DLD1 (cell line): ENCODE measurements around the gene ALAD.

Experiments
- in situ Hi-C: cut with HindIII; loops from 2 replicates; pipeline ENCODE4 v1.10.0; 2017; ENCODE audit warnings: low sequenced_read_pairs

ALAD gene

DNA sequence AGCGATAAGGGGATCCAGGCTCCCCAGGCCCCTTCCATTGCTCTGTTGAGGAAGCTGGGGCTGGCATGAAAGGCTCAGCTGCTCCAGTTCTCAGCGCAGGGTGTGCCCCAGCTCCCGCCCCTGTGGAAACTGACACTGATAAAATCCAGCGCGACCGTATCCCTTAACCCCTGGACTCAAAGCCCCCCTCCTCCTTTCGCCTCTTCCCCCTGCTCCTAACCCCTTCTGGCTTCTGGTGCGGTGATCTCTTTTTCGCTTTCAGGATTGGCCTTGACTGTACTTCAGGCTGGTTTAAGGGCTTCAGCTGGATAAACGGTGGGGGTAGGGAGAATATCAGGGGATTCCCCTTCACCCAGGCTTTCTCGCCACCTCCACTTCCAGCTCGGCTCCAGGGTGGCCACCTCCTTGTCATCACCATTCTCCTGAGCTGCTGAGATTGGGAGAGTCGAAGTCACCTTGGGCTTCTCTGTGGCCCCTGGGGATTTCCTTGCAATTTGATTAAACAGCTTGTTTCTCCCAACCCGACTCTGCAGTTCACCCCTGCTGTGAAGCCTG lies 50.9 kb downstream of the ALAD start:
- in situ Hi-C loops = no loop called here

GRCh38 chr9:113349445-113350094 lies 51.5 kb downstream of the ALAD start, which contains the start of gene BSPRY:
Gene BSPRY, plus strand, starts transcription at chr9:113349541. Its CDS starts 39 bp downstream, at chr9:113349580.
- in situ Hi-C loops = no loop called here

- in situ Hi-C loops = no loop called here
These were observed 52.0 kb downstream of the ALAD start for GRCh38 chr9:113349066-113349444.

GRCh38 chr9:113348437-113348836 lies 52.6 kb downstream of the ALAD start:
- in situ Hi-C loops = no loop called here

DNA sequence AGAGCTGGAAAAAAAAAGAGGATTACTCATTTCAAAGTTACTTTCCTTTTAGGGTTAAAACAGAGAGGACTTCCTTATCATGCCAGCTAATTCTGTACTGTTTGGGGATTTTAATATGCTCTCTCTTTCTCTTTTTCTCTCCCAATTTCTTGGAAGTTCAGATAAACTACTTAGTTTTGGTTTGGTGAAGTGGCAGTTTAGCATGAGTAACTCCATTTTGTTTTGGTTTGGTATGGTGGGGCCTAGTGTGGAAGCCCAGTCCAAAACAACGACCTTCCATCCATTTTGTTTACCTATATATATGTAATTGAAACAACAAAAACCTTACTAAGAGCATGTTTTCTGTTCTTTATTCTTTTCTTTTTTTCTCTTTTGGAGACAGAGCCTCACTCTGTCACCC lies 55.4 kb downstream of the ALAD start:
- in situ Hi-C loops = no loop called here

- in situ Hi-C loops = no loop called here
These were observed 55.9 kb downstream of the ALAD start for GRCh38 chr9:113345190-113345589.

- in situ Hi-C loops = no loop called here
These were observed 57.3 kb downstream of the ALAD start for GRCh38 chr9:113343732-113344231.

DNA sequence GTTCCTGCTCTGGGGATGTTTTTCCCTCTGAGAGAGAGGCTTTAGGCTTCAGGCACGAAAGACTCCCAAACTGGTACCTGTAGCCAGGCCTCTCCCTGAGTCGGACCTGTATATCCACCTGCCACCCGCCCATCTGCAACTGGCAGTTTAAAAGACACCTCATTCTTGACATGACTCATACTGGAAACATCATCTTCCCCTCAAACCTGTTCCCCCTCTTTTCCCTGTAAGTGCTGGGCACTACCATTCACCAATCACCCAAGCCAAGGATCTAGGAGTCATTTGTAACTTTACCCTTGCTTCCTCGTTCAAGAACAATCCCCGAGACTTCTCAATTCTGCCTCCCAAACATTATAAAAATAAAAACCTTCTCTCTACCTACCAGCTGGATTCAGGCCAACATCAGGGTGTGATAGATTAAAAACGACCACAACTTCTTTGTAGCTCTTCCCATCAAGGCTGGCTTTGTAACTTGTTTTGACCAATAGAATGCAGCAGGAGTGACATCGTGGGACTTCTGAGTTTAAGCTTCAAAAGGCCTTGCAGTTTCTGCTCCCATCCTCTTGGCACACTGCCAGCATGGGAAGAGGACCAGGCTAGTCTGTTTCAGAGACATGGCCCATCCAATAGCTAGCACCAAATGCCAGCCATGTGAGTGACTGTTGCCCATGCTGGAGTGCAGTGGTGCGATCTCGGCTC lies 59.2 kb downstream of the ALAD start:
- in situ Hi-C loops = no loop called here

DNA sequence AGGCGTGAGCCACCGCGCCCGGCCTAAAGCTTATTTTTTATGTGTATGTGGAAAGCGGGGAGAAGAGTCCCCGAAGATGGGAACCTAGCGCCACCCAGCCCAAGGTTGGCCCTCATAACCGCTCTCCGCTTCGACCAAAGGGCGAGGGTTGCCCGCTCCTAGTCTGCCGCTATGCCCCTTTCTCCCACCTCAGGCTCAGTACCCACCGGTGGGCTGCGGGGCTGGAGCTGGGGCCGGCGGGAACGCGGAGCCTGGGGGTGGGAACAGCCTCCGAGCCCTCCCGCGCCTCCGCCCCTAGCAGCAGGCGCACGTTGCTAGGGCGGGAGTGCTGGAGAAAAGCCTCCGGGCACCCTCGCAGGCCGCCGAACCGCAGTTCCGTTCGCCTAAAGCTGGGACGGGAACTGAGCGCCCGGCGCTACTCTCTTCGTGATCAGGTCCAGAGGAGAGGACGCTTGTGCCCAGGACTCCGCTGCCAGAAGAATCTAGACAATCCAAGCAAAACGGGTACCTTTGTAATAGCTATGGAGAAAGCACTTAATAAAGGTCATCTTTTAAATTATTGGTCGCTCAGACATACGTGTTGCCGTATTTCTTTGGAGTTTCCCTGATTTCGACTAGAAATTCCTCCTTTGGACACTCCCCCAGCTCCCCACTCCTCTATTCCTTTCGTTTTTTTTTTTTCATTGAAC lies 60.9 kb downstream of the ALAD start, which contains the start of gene WDR31:
TSS of gene WDR31 (minus strand) at position 265 of the 689 bp plus-strand sequence. CDS start 8,253 bp downstream, outside the sequence.
- in situ Hi-C loops = no loop called here

GRCh38 chr9:113337714-113338113 lies 63.4 kb downstream of the ALAD start:
- in situ Hi-C loops = no loop called here
